Activated CD4-positive, alpha-beta T cell treated with anti-CD3 and anti-CD28 coated beads, Interleukin-2, amount 10 ng/mL, durations not matched to agents 24 days and 14 days (primary cell): ENCODE data around the gene PPP4R3A. TPM values are rescaled to one million over a fixed set of nuclear protein-coding genes. Genes with fewer than 3 reads are reported as not detected.
"Not testable (repeated sequence)": the region's sequence is repeated elsewhere in the genome, so short reads cannot be mapped to it uniquely, and the experiment has no call there.

Experiments used
- DNase-seq: peaks from one replicate; pipeline ENCODE4 v3.0.0; 2022
- H3K27ac Mint-ChIP-seq: one replicate; pipeline ENCODE4 v1.8.0; 2022; ENCODE audit warnings: mild to moderate bottlenecking, mixed read lengths
- H3K27me3 Mint-ChIP-seq: one replicate; pipeline ENCODE4 v1.8.0; 2022; ENCODE audit warnings: mixed read lengths
- H3K36me3 Mint-ChIP-seq: one replicate; pipeline ENCODE4 v1.8.0; 2022; ENCODE audit warnings: low read depth, mild to moderate bottlenecking, mixed read lengths
- H3K4me1 Mint-ChIP-seq: one replicate; pipeline ENCODE4 v1.8.0; 2021; ENCODE audit warnings: mixed read lengths
- H3K4me3 Mint-ChIP-seq: one replicate; pipeline ENCODE4 v1.8.0; 2022; ENCODE audit warnings: mild to moderate bottlenecking, moderate library complexity, mixed read lengths
- H3K9me3 Mint-ChIP-seq: one replicate; pipeline ENCODE4 v1.8.0; 2021; ENCODE audit warnings: mixed read lengths
- intact Hi-C: fragments of 100-400 bp; cut with micrococcal nuclease; formaldehyde crosslinking; loops from one replicate; pipeline ENCODE4 v1.15.1; 2023
- total RNA-seq: library from RNA; stranded (reverse); gene quantifications from 2 replicates; pipeline ENCODE4 v1.2.3, GENCODE V29; 2022

The PPP4R3A gene
- total RNA-seq, 1 donor from 2014 or later, result 119 TPM

DNA sequence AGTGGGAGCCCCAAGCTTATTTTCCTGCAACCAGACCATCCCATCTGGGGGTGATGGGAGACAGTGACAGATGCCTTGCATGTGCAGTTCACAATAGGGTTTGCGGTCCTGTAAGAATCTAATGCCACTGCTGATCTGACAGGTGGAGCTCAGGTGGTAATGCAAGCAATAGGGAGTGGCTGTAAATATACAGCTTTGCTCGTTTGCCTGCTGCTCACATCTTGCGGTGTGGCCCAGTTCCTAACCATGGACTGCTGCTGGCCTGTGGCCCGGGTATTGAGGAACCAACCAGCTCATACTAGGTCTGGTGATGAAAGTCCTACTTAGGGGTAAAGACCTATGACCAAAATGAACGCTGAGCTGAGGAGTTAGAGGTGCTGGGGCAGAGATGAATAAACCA, 56.4 kb downstream of the PPP4R3A start:
- Mint-ChIP-seq H3K36me3 (peaks cover 29% of the 10 kb centered on the region), H3K27me3 (peaks cover 3% of the 10 kb centered on the region), H3K27ac (no peak overlapping the region), H3K9me3 (no peaks in the 10 kb centered on the region), H3K4me1 (peaks cover 11% of the 10 kb centered on the region), H3K4me3 (no peak overlapping the region)
- intact Hi-C loops, result no loop called here
- DNase-seq, result no peak

DNA sequence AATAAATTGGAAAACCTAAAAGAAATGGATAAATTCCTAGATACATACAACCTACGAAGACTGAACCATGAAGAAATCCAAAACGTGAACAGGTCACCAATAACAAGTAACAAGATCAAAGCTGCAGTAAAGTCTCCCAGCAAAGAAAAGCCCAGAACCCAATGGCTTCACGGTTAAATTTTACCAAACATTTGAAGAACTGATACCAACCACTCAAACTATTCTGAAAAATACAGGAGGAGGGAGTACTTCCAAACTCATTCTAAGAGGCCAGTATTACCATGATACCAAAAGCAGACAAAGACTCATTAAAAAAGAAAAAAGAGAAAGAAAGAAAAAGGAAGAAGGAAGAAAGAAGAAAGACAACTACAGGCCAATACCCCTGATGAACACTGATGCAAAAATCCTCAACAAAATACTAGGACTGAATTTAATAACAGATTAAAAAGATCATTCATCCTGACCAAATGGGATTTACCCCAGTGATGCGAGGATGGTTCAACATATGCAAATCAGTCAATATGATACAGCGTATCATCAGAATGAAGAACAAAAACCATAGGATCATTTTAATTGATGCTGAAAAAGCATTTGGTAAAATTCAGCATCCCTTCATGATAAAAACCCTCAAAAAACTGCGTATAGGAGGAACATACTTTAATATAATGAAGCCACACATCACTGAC, 65.6 kb downstream of the PPP4R3A start:
- no peak for DNase-seq
- H3K27me3 Mint-ChIP-seq, result peaks cover 29% of the 10 kb centered on the region
- H3K4me3 Mint-ChIP-seq, result no peak overlapping the region
- H3K27ac Mint-ChIP-seq, result no peak overlapping the region
- H3K36me3 Mint-ChIP-seq, result no peaks in the 10 kb centered on the region
- no peaks in the 10 kb centered on the region for H3K4me1 Mint-ChIP-seq
- H3K9me3 Mint-ChIP-seq, result peaks cover 15% of the 10 kb centered on the region
- intact Hi-C loops, result no loop called here

DNA sequence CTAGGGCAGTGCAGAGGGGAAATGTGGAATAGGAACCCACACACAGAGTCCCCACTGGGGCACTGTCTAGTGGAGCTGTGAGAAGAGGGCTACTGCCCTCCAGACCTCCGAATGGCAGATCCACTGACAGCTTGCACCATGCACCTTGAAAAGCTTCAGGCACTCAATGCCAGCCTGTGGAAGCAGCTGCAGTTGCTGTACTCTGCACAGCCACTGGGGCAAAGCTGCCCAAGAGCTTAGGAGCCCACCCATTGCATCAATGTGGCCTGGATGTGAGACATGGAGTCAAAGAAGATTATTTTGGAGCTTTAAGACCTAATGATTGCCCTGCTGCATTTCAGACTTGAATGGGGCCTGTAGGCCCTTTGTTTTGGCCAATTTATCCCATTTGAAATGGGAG, 70.8 kb downstream of the PPP4R3A start:
- Mint-ChIP-seq H3K36me3 (peaks cover 3% of the 10 kb centered on the region), H3K4me1 (no peaks in the 10 kb centered on the region), H3K27ac (no peak overlapping the region), H3K27me3 (peaks cover 17% of the 10 kb centered on the region), H3K4me3 (no peak overlapping the region), H3K9me3 (peaks cover 18% of the 10 kb centered on the region)
- intact Hi-C loops, result no loop called here
- no peak for DNase-seq

DNA sequence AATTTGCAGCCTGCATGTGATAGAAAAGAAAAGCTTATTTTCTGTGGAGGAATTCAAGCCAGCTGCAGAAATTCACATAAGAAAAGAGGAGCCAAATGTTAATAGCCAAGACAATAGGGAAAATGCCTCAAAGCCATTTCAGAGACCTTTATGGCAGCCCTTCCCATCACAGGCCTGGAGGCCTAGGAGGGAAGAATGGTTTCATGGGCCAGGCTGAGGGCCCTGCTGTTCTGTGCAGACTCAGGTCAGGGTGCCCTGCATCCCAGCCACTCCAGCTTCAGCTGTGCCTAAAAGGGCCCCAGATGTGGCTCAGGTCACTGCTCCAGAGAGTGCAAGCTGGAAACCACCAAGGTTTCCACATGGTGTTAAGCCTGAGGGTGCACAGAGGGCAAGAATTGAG, 71.3 kb downstream of the PPP4R3A start:
- Mint-ChIP-seq H3K9me3 (peaks cover 17% of the 10 kb centered on the region), H3K27ac (no peak overlapping the region), H3K36me3 (peaks cover 3% of the 10 kb centered on the region), H3K4me3 (no peak overlapping the region), H3K27me3 (peaks cover 12% of the 10 kb centered on the region), H3K4me1 (no peaks in the 10 kb centered on the region)
- no peak for DNase-seq
- intact Hi-C loops, result no loop called here

DNA sequence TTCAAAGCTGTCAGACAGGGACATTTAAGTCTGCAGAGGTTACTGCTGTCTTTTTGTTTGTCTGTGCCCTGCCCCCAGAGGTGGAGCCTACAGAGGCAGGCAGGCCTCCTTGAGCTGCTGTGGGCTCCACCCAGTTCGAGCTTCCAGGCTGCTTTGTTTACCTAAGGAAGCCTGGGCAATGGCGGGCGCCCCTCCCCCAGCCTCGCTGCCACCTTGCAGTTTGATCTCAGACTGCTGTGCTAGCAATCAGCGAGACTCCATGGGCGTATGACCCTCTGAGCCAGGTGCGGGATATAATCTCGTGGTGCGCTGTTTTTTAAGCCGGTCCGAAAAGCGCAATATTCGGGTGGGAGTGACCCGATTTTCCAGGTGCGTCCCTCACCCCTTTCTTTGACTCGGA, 73.8 kb downstream of the PPP4R3A start:
- intact Hi-C loops, H3K36me3 Mint-ChIP-seq, H3K4me1 Mint-ChIP-seq, H3K27ac Mint-ChIP-seq, H3K27me3 Mint-ChIP-seq, H3K4me3 Mint-ChIP-seq, DNase-seq: not testable (repeated sequence)
- peaks cover 17% of the 10 kb centered on the region for H3K9me3 Mint-ChIP-seq

DNA sequence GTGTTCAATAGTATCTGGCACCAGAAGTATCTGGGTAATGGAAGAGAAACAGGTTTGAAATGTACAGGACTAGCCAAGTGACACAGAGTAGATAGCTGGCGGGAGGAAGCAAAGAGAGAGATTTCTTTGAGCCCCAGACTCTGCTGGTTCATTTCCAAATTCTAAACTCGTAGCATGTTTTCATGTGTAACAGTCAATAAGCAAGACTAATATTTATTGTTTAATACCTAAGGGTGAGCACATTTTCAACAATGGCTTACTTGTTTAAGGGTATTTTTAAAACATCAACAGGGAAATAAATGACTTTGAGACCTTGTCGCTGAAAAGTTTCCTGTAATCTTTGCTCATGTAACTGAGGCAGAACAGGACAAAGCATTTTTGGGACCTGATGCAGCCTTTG, 80.7 kb downstream of the PPP4R3A start:
- intact Hi-C loops, result no loop called here
- no peak overlapping the region for H3K4me3 Mint-ChIP-seq
- no peaks in the 10 kb centered on the region for H3K36me3 Mint-ChIP-seq
- H3K4me1 Mint-ChIP-seq, result peaks cover 10% of the 10 kb centered on the region
- H3K9me3 Mint-ChIP-seq, result peaks cover 3% of the 10 kb centered on the region
- DNase-seq, result no peak
- peaks cover 5% of the 10 kb centered on the region for H3K27me3 Mint-ChIP-seq
- no peak overlapping the region for H3K27ac Mint-ChIP-seq

DNA sequence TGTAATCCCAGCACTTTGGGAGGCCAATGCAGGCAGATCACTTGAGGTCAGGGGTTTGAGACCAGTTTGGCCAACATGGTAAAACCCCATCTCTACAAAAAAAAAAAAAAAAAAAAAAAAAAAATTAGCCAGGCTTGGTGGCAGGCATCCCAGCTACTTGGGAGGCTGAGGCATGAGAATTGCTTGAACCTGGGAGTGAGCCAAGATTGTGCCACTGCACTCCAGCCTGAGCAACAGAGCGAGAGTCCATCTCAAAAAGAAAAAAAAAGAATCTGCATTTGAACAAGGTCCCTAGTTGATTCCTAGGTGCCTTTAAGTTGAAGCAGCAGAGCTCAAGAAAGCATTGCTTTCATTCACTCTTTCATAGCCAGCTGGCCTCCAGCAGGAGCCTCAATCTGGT, 81.2 kb downstream of the PPP4R3A start:
- intact Hi-C loops, H3K27me3 Mint-ChIP-seq, DNase-seq, H3K4me3 Mint-ChIP-seq, H3K9me3 Mint-ChIP-seq, H3K27ac Mint-ChIP-seq, H3K36me3 Mint-ChIP-seq, H3K4me1 Mint-ChIP-seq: not testable (repeated sequence)

DNA sequence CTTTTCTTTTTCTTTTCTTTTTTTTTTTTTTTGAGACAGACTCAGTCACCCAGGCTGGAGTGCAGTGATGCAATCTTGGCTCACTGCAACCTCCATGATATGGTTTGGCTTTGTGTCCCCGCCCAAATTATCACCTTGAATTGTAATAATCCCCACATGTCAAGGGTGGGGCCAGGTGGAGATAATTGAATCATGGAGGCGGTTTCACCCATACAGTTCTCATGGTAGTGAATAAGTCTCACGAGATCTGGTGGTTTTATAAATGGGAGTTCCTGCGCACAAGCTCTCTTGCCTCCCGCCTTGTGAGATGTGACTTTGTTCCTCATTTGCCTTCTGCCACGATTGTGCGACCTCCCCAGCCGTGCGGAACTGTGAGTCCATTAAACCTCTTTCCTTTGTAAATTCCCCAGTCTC, 84.6 kb downstream of the PPP4R3A start:
- H3K27ac Mint-ChIP-seq, H3K4me3 Mint-ChIP-seq, H3K4me1 Mint-ChIP-seq, H3K36me3 Mint-ChIP-seq, H3K27me3 Mint-ChIP-seq, DNase-seq, H3K9me3 Mint-ChIP-seq, intact Hi-C loops: not testable (repeated sequence)

DNA sequence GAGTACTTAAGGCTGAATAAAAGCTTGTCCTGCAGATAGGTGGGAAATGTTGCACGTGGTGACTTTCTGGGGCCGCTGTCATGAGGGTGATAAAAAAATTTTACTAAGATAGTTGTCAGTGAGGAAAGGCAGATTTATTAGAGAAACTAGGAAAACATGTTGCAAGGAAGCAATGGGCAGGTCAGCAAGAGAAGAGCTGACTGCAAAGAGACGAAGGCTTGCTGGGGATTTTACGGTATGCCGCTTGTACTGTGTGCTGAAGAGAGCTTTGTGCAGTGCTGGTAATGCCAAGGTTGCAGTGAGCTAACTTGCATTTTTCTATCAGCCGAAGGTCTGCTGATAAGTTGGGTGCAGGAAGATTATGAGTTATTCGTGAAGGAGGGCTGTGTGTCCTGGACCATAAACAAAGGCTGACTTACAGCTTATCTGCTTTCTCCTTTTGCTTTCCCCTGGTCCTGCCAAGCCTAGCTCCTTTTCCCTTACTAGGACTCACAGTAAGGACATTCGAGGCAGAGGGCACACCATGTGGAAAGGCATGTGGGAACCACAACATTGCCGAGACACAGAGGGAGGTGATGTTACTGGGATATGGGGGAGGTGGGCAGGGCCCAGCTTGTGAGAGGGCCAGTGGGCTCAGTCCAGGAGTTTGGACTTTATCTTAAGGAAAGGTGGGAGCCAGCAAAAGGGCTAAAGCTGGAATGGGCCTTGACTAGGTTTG, 85.1 kb downstream of the PPP4R3A start:
- Mint-ChIP-seq H3K9me3 (peaks cover under 1% of the 10 kb centered on the region), H3K4me3 (no peak overlapping the region), H3K4me1 (peaks cover 10% of the 10 kb centered on the region), H3K27ac (no peak overlapping the region), H3K27me3 (peaks cover 6% of the 10 kb centered on the region), H3K36me3 (no peaks in the 10 kb centered on the region)
- no peak for DNase-seq
- intact Hi-C loops, result no loop called here

DNA sequence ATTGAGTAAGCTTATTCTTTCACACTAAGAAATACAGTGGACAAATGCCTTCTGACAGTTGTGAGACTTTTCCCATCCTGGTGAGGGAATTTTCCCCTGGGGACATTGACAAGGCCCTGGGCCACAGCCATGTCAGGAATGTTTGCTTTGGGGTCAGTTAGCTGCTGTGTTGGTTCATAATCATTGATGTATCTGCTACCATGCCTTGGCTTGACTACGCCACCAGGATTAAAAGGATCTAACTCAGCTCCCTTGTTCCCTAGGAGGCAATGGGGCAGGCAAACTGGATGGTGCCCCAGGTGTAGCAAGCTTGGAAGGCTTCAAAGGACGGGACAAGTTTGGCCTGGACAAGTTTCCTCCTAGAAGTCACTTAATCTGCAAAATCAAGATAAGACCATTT, 89.4 kb downstream of the PPP4R3A start:
- Mint-ChIP-seq H3K27me3 (peaks cover 2% of the 10 kb centered on the region), H3K4me3 (no peak overlapping the region), H3K27ac (no peak overlapping the region), H3K36me3 (peaks cover 6% of the 10 kb centered on the region), H3K9me3 (no peaks in the 10 kb centered on the region), H3K4me1 (peaks cover 18% of the 10 kb centered on the region)
- intact Hi-C loops, result no loop called here
- no peak for DNase-seq

DNA sequence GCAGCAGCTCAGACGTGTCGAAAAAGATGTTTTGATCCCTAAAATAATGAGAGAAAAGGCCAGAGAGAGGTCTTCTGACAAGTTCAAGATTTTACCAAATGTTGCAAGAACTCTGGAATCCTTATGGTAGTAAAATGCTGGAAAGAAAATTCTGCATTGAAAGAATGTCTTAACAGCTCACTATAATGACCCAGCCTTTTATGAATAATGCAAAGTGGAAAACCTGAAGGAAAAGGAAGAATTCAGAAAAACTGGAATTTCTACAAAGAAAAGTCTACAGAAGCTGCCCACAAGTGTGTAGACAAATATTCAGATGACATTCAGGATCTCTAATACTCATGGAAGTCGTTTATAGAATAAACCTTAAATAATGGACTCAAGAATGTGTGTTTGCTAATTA, 90.7 kb downstream of the PPP4R3A start:
- Mint-ChIP-seq H3K27ac (peak overlapping the region; percentile 88), H3K4me1 (peaks cover 28% of the 10 kb centered on the region), H3K9me3 (no peaks in the 10 kb centered on the region), H3K36me3 (peaks cover 16% of the 10 kb centered on the region), H3K27me3 (peaks cover 2% of the 10 kb centered on the region), H3K4me3 (no peak overlapping the region)
- no peak for DNase-seq
- intact Hi-C loops, result loop anchor here (2.0 to 5.0 kb wide), 5 partner anchors 91 to 1022 kb away; partner anchors contain the start of genes CALM1, GPR68, PPP4R3A and RPS6KA5

DNA sequence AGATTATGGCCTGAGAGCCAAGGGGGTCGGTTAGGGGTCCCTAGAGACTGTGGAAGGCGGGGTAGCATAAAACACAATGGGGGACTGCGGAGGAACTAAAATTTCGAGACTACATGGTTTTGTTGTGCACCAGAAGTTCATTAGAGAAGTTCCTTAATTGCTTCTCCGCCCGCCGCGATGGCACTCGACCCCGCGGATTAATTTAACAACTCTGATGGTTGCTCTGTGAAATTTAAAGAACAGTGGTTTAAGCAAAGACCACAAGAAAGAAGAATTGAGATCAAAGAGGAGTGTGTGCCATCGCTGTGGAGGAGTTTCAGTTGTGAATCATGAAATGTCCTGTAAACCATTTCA, 91.1 kb downstream of the PPP4R3A start:
- peaks cover 32% of the 10 kb centered on the region for H3K4me1 Mint-ChIP-seq
- intact Hi-C loops, result loop anchor here (2.0 to 5.0 kb wide), 5 partner anchors 92 to 1022 kb away; partner anchors contain the start of genes CALM1, GPR68, PPP4R3A and RPS6KA5
- peak overlapping the region; percentile 88 for H3K27ac Mint-ChIP-seq
- H3K27me3 Mint-ChIP-seq, result peaks cover 2% of the 10 kb centered on the region
- no peak for DNase-seq
- H3K4me3 Mint-ChIP-seq, result peak overlapping the region; percentile 76
- no peaks in the 10 kb centered on the region for H3K9me3 Mint-ChIP-seq
- H3K36me3 Mint-ChIP-seq, result peaks cover 20% of the 10 kb centered on the region

DNA sequence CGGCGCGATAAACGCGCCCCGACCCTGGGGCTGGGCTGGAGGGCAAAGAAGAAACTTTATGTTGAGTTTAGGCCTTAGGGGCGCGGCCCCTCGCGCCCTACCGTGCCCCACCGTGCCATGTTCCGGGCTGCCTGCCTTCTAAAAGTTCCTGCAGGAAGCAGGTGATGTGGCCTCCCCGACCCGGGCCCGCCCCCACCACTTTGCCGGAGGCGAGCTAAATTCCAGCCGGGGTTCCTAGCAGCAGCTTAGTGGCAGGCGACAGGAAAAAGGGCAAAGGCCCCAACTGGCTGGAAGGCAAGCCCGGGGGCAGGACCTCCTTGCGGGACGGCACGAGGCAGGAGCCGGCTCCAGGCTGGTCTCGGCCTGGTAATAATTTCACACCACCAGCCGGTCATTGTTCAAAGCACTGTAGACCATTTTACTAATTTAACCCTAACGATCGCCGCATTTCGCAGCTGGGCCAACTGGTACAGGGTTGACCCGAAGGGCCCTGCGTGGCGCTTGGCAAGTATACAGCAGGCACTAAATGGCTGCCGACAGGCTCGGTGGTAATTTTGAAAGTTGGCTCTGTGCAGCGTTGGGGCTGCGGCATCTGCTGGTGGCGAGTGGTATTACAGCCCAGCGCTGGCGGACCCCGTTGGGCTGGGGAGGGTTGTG, 91.6 kb downstream of the PPP4R3A start:
- peaks cover 36% of the 10 kb centered on the region for H3K4me1 Mint-ChIP-seq
- peak; percentile 95 for DNase-seq

DNA sequence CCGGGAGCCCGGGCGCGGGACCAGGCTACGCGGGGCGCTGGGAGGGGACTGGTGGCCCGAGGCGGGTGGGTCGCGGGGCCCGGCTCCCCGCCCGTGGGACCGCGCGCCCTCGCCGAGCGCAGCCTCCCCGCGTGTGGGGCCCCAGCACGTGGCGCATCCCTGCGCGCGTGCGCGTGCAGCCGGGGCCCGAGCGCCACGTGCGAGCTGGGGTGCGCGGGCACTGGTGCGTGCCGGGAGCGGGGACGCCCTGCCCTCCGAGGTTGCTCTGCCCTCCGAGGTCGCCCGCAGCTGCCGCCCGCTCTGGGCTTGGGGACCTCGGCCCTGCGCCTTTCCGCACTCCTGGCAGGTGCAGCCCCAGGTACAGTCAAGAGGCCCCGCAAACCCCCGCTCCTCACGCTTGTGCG, 92.1 kb downstream of the PPP4R3A start:
- no peak for DNase-seq
- Mint-ChIP-seq H3K27ac (peak overlapping the region; percentile 88), H3K4me3 (peak overlapping the region; percentile 76), H3K9me3 (no peaks in the 10 kb centered on the region), H3K4me1 (peaks cover 41% of the 10 kb centered on the region), H3K27me3 (peaks cover 2% of the 10 kb centered on the region), H3K36me3 (peaks cover 29% of the 10 kb centered on the region)
- intact Hi-C loops, result loop anchor here (1.0 to 5.0 kb wide), 8 partner anchors 17 to 1021 kb away; partner anchors contain the start of genes CALM1, GPR68, PPP4R3A and RPS6KA5

More for the DNA sequence above, 91.6 kb downstream of the PPP4R3A start:
- Mint-ChIP-seq H3K4me3 (peak overlapping the region; percentile 76), H3K27ac (peak overlapping the region; percentile 88), H3K9me3 (no peaks in the 10 kb centered on the region), H3K27me3 (peaks cover 2% of the 10 kb centered on the region), H3K36me3 (peaks cover 25% of the 10 kb centered on the region)
- intact Hi-C loops, result loop anchor here (1.0 to 5.0 kb wide), 6 partner anchors 92 to 1021 kb away; partner anchors contain the start of genes CALM1, GPR68, PPP4R3A and RPS6KA5
